ENCODE measurements around the gene RCOR2. TPM values are rescaled to one million over a fixed set of nuclear protein-coding genes. Genes with fewer than 3 reads are reported as not detected.

The RCOR2 gene
- total RNA-seq, 1 experiment from 2014 or later = 77.4 TPM

GRCh38 chr11:63942803-63943202 is 25.8 kb upstream of the RCOR2 start (continued):
- TF ChIP-seq ZNF512 (CRISPR knock-in tag; IDR thresholded peaks at IDR 0.05; ENCODE audit: borderline replicate concordance) = no peak
- TF ChIP-seq ATF1 (CRISPR knock-in tag; IDR thresholded peaks at IDR 0.05) = no peak
- TF ChIP-seq CREM (CRISPR knock-in tag; IDR thresholded peaks at IDR 0.05) = no peak
- TF ChIP-seq PREB (CRISPR knock-in tag; IDR thresholded peaks at IDR 0.05; ENCODE audit: borderline replicate concordance) = no peak
- TF ChIP-seq HMGXB4 (CRISPR knock-in tag; IDR thresholded peaks at IDR 0.05) = no peak

GRCh38 chr11:63941901-63942300 is 24.9 kb upstream of the RCOR2 start:
- ATAC-seq (no peak), DNase-seq (ENCODE audit: low spot score) (no peak)
- CTCF ChIA-PET = interaction anchor here (1.7 kb wide), 1 partner anchor 8 kb away, joined by 5 read pairs; no protein-coding TSS in a partner anchor
- H3K4me3 Mint-ChIP-seq = no peak overlapping the region
- H3K4me1 Mint-ChIP-seq = peaks cover 19% of the 10 kb centered on the region
- no peaks in the 10 kb centered on the region for H3K9me3 Mint-ChIP-seq
- peaks cover 4% of the 10 kb centered on the region for H3K36me3 Mint-ChIP-seq
- no peaks in the 10 kb centered on the region; the same call in 1 of the 2 replicates for H3K27me3 Mint-ChIP-seq (ENCODE audit: low read depth)
- H3K27ac Mint-ChIP-seq = no peak overlapping the region
- POLR2A ChIA-PET = no interaction called here
- no peak for TF ChIP-seq SMAD3 (CRISPR knock-in tag; IDR thresholded peaks at IDR 0.05; ENCODE audit: borderline replicate concordance)
- no peak for TF ChIP-seq NFATC4 (CRISPR knock-in tag; IDR thresholded peaks at IDR 0.05)
- no peak for TF ChIP-seq CTCF (IDR thresholded peaks at IDR 0.05)
- no peak for TF ChIP-seq TEAD4 (CRISPR knock-in tag; IDR thresholded peaks at IDR 0.05)
- no peak for TF ChIP-seq FOXJ3 (CRISPR knock-in tag; IDR thresholded peaks at IDR 0.05; ENCODE audit: borderline replicate concordance)
- no peak for TF ChIP-seq ESRRA (CRISPR knock-in tag; IDR thresholded peaks at IDR 0.05; ENCODE audit: borderline replicate concordance)
- no peak for TF ChIP-seq PRDM15 (CRISPR knock-in tag; IDR thresholded peaks at IDR 0.05)
- TF ChIP-seq AFF4 (CRISPR knock-in tag; IDR thresholded peaks at IDR 0.05; ENCODE audit: borderline replicate concordance) = no peak
- TF ChIP-seq GABPB1 (CRISPR knock-in tag; IDR thresholded peaks at IDR 0.05) = no peak
- TF ChIP-seq ZNF138 (CRISPR knock-in tag; conservative IDR thresholded peaks at IDR 0.05) = no peak
- TF ChIP-seq, protein P1, sequence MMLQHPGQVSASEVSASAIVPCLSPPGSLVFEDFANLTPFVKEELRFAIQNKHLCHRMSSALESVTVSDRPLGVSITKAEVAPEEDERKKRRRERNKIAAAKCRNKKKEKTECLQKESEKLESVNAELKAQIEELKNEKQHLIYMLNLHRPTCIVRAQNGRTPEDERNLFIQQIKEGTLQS (CRISPR knock-in tag; conservative IDR thresholded peaks at IDR 0.05) = no peak
- TF ChIP-seq ZSCAN18 (CRISPR knock-in tag; IDR thresholded peaks at IDR 0.05) = no peak
- no peak for TF ChIP-seq MAX (CRISPR knock-in tag; IDR thresholded peaks at IDR 0.05)
- TF ChIP-seq GRHL2 (CRISPR knock-in tag; IDR thresholded peaks at IDR 0.05; ENCODE audit: insufficient replicate concordance, severe bottlenecking) = no peak
- TF ChIP-seq ZNF416 (CRISPR knock-in tag; IDR thresholded peaks at IDR 0.05) = no peak
